Measurements from ENCODE around the gene LRTM2.
A peak's percentile ranks its signal among the peaks of the same experiment; 100 is the strongest.

Gene LRTM2

GRCh38 chr12:1820191-1820895 is at the start of gene LRTM2:
Gene LRTM2 (plus strand): TSS chr12:1820565. CDS start chr12:1828149, 7,584 bp downstream.
- DNase-seq: no peak

GRCh38 chr12:1773937-1774655 is 46.3 kb upstream of the LRTM2 start:
- DNase-seq: no peak

GRCh38 chr12:1776170-1776921 is 44.0 kb upstream of the LRTM2 start:
- no peak for DNase-seq

GRCh38 chr12:1777798-1778197 is 42.6 kb upstream of the LRTM2 start:
- no peak for DNase-seq

GRCh38 chr12:1778911-1779310 is 41.5 kb upstream of the LRTM2 start:
- no peak for DNase-seq

- DNase-seq: no peak
Observed at GRCh38 chr12:1779783-1780182, 40.6 kb upstream of the LRTM2 start.

GRCh38 chr12:1781772-1782171 is 38.6 kb upstream of the LRTM2 start:
- DNase-seq: no peak

- no peak for DNase-seq
Observed at GRCh38 chr12:1782215-1782614, 38.1 kb upstream of the LRTM2 start.

GRCh38 chr12:1787714-1788113 is 32.7 kb upstream of the LRTM2 start:
- DNase-seq: no peak

- no peak for DNase-seq
Observed at GRCh38 chr12:1790444-1790843, 29.9 kb upstream of the LRTM2 start.

- DNase-seq: peak; percentile 76 to 78
Observed at GRCh38 chr12:1791104-1791841, 29.1 kb upstream of the LRTM2 start.

GRCh38 chr12:1792406-1792805 is 28.0 kb upstream of the LRTM2 start:
- no peak for DNase-seq

- no peak for DNase-seq
Observed at GRCh38 chr12:1793426-1794210, 26.7 kb upstream of the LRTM2 start.

GRCh38 chr12:1794440-1795090 is 25.8 kb upstream of the LRTM2 start:
- no peak for DNase-seq

- no peak for DNase-seq
Observed at GRCh38 chr12:1795221-1795784, 25.1 kb upstream of the LRTM2 start.

- peak; percentile 94 to 95 for DNase-seq
Observed at GRCh38 chr12:1795785-1796514, 24.4 kb upstream of the LRTM2 start.

GRCh38 chr12:1796515-1797010 is 23.8 kb upstream of the LRTM2 start:
- DNase-seq: peak; percentile 35 to 41

- DNase-seq: peak; percentile 47 to 59
Observed at GRCh38 chr12:1797011-1797901, 23.1 kb upstream of the LRTM2 start.

GRCh38 chr12:1797991-1798640 is 22.2 kb upstream of the LRTM2 start:
- no peak for DNase-seq

Data from CD4-positive, alpha-beta T cell treated with Interleukin-4 for 1 hour (primary cell).